AG04449 (cell line): ENCODE data around the gene ZFHX3.
A peak's percentile ranks its signal among the peaks of the same experiment; 100 is the strongest.

Experiments used
- CTCF ChIA-PET: fragments of 350-600 bp; formaldehyde crosslinking; extraction: SDS; loops from one replicate; lab custom pipeline; 2021; ENCODE audit warnings: antibody characterized with exemption; lab: Yijun Ruan, JAX
- POLR2A ChIA-PET: fragments of 400-600, 350-600 bp; formaldehyde crosslinking; extraction: SDS; loops from one replicate; lab custom pipeline; 2020; ENCODE audit warnings: antibody characterized with exemption, inconsistent platforms; lab: Yijun Ruan, JAX
- DNase-seq: peaks from one replicate; pipeline ENCODE4 v3.0.0-alpha.2; 2010; ENCODE audit warnings: low read depth, low spot score
- H3K4me3 ChIP-seq: 2 replicates; pipeline ENCODE4 v1.5.1; 2011; ENCODE audit warnings: low read depth, mild to moderate bottlenecking, control low read depth, low read length
- CTCF ChIP-seq: IDR thresholded peaks from one replicate; pipeline ENCODE4 v1.5.1; 2011; ENCODE audit warnings: mild to moderate bottlenecking, moderate library complexity, low read length, control low read depth, inconsistent platforms; ENCODE audit not compliant: insufficient read depth; ENCODE audit errors: missing control alignments

The ZFHX3 gene

GRCh38 chr16:72787130-72787513 is 260.8 kb downstream of the ZFHX3 start:
- peak overlapping the region; percentile 48 for H3K4me3 ChIP-seq
- DNase-seq: no peak
- ChIA-PET POLR2A (interaction anchor here (1.0 kb wide), 1 partner anchor 10 kb away, joined by 3 read pairs; no protein-coding TSS in a partner anchor), CTCF (interaction anchor here (0.9 to 1.4 kb wide), 4 partner anchors 9 to 293 kb away, joined by 3 to 4 read pairs (median 4); no protein-coding TSS in a partner anchor)
- TF ChIP-seq CTCF: no peak

- CTCF ChIA-PET: interaction anchor here (0.9 to 1.5 kb wide), 7 partner anchors 9 to 293 kb away, joined by 3 to 4 read pairs (median 4); no protein-coding TSS in a partner anchor
- POLR2A ChIA-PET: interaction anchor here (0.6 kb wide), 1 partner anchor 266 kb away, joined by 3 read pairs; no protein-coding TSS in a partner anchor
Observed at GRCh38 chr16:72786606-72787005, 261.3 kb downstream of the ZFHX3 start.

GRCh38 chr16:72785886-72786285 is 262.0 kb downstream of the ZFHX3 start:
- CTCF ChIA-PET: interaction anchor here (1.0 to 1.5 kb wide), 3 partner anchors 30 to 283 kb away, joined by 3 to 4 read pairs (median 4); no protein-coding TSS in a partner anchor

More at GRCh38 chr16:72786606-72787005, 261.3 kb downstream of the ZFHX3 start:
- DNase-seq: no peak
- TF ChIP-seq CTCF: no peak
- no peak overlapping the region for H3K4me3 ChIP-seq

DNA sequence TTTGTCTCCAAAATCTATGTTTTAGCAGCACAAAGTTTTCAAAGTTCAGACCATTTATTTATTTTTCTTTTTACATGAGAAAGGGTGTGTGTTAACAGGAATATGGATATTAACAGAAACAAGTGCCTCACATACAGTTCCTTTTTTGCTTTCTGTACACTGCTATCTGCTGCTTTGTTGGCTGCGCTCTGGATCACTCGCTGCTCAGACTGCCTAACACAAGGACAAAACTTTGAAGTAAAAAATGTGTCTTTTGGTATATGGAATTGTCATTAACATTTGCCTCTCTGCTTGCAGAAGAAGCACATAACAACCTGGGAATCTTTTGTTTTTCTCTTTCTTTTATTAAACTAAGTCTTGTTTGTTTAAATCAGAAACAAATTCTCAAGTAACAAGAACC is 262.8 kb downstream of the ZFHX3 start:
- DNase-seq: no peak
- TF ChIP-seq CTCF: no peak
- ChIA-PET CTCF (interaction anchor here (1.2 to 1.5 kb wide), 2 partner anchors 33 to 283 kb away, joined by 4 read pairs; no protein-coding TSS in a partner anchor), POLR2A (no interaction called here)
- no peak overlapping the region for H3K4me3 ChIP-seq

More at GRCh38 chr16:72785886-72786285, 262.0 kb downstream of the ZFHX3 start:
- H3K4me3 ChIP-seq: no peak overlapping the region
- DNase-seq: no peak
- POLR2A ChIA-PET: interaction anchor here (0.6 kb wide), 1 partner anchor 267 kb away, joined by 3 read pairs; no protein-coding TSS in a partner anchor
- no peak for TF ChIP-seq CTCF

DNA sequence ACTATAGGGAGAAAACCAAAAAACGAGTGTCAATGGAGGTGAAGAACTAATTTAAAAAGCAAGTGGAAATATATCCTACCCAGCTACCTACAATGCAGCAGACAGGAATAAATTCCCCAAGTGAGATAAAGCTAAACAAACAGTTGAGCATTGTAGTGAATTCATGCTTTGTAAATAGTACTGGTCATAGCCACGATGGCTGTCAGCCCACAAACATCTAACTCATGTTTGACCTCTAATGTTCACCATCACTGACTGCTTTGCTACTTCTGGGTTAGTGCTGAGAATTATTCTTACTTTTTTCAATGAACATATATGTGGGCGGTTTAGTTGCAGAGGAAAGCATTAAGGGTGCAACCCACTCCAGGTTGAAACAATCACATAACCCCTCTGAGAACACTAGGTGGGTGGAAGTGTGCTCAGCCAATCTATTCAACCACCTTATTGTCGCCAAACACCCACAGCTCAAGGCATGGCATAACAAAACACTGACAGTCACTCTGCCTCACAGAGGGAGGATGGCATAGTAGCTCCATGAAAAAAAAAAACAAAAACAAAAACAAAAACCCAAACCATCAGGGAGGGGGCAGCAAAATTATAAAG is 264.1 kb downstream of the ZFHX3 start:
- POLR2A ChIA-PET: no interaction called here
- H3K4me3 ChIP-seq: no peak overlapping the region
- CTCF ChIA-PET: no interaction called here
- no peak for TF ChIP-seq CTCF
- DNase-seq: no peak

DNA sequence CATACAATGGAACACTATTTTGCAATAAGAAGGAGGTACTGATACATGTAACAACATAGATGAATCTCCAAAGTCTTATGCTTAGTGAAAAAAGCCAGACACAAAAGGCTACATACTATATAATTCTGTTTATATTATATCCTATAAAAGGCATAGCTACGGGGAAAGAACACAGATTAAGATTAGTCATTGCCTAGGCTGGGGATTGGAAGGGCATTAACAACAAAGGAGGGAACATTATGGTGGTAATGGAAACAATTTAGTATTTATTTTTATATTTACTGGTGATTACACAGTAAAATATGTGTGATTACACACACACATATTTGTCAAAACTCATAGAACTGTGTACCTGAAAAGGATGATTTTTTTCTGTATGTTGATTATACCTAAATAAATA is 278.1 kb downstream of the ZFHX3 start:
- CTCF ChIA-PET: no interaction called here
- H3K4me3 ChIP-seq: no peak overlapping the region
- POLR2A ChIA-PET: no interaction called here
- DNase-seq: no peak
- no peak for TF ChIP-seq CTCF
